ENCODE data around the gene MYO9B. TPM values are rescaled to one million over a fixed set of nuclear protein-coding genes. Genes with fewer than 3 reads are reported as not detected.

The MYO9B gene
- total RNA-seq, 1 experiment from 2014 or later, result 58.6 TPM

GRCh38 chr19:17035842-17036424 lies 39.6 kb upstream of the MYO9B start:
- H3K27ac Mint-ChIP-seq, result peak overlapping the region in 1 of 3 experiments; percentile 81; a peak in 2 of 7 replicates
- H3K23ac ChIP-seq (ENCODE audit: insufficient read length, low read depth, low read length), result no peak overlapping the region
- H3K9me3 Mint-ChIP-seq, result no peaks in the 10 kb centered on the region
- no peak overlapping the region; a peak in 1 of 5 replicates for H3K4me3 Mint-ChIP-seq
- TF ChIP-seq CTCF (conservative IDR thresholded peaks at IDR 0.05), result no peak
- H3T11ph ChIP-seq (ENCODE audit: low read length), result no peak overlapping the region
- no peaks in the 10 kb centered on the region for H3K79me1 ChIP-seq (ENCODE audit: insufficient read depth, low read depth, low read length, poor library complexity, severe bottlenecking)
- H3K14ac ChIP-seq (ENCODE audit: insufficient read depth, low read length), result no peak overlapping the region
- H2BK120ac ChIP-seq (ENCODE audit: low read depth, low read length, poor library complexity, severe bottlenecking), result no peak overlapping the region
- no peaks in the 10 kb centered on the region for H3K4me1 ChIP-seq (ENCODE audit: insufficient read depth, low read length)
- no peak overlapping the region for H2BK20ac ChIP-seq (ENCODE audit: low read depth, low read length, poor library complexity, severe bottlenecking)
- no peaks in the 10 kb centered on the region for H3K23me2 ChIP-seq (ENCODE audit: insufficient read length, low read depth, low read length, poor library complexity, severe bottlenecking)
- no peak overlapping the region for H4K91ac ChIP-seq (ENCODE audit: insufficient read length, low read depth, low read length)
- peaks cover 3% of the 10 kb centered on the region for H3K27me3 Mint-ChIP-seq (ENCODE audit: low read depth)
- no peaks in the 10 kb centered on the region for H3K4me1 Mint-ChIP-seq
- H2BK12ac ChIP-seq (ENCODE audit: insufficient read length, low read depth, low read length), result no peak overlapping the region
- H3K27me3 ChIP-seq (ENCODE audit: insufficient read depth, low read length), result no peaks in the 10 kb centered on the region
- no peak overlapping the region for H3K56ac ChIP-seq (ENCODE audit: insufficient read length, low read depth, low read length)
- H2AK5ac ChIP-seq (ENCODE audit: insufficient read length, low read length), result no peak overlapping the region
- H3K9ac ChIP-seq (ENCODE audit: extremely low read depth, insufficient read length, low read length), result no peak overlapping the region
- no peak overlapping the region for H4K5ac ChIP-seq (ENCODE audit: insufficient read length, low read depth, low read length)
- no peak overlapping the region for H3K18ac ChIP-seq (ENCODE audit: insufficient read length, low read depth, low read length)
- H3K27ac ChIP-seq (ENCODE audit: insufficient read length, low read depth, low read length), result no peak overlapping the region
- no peaks in the 10 kb centered on the region for H3K9me3 ChIP-seq (ENCODE audit: control insufficient read depth, low read depth, low read length)
- WGBS (ENCODE audit: extremely low coverage, insufficient read length, low lambda C conversion rate), result no CpG with 5 or more reads among the region's 15 CpGs
- no peaks in the 10 kb centered on the region for H3K36me3 Mint-ChIP-seq (ENCODE audit: insufficient read depth in 1 of 3, low read depth in 3 of 3)
- H3K4ac ChIP-seq (ENCODE audit: low read depth, low read length), result no peak overlapping the region
- no peak overlapping the region for H3K4me2 ChIP-seq (ENCODE audit: insufficient read depth, insufficient read length, low read length)
- no peak for DNase-seq
- no peak overlapping the region for H4K8ac ChIP-seq (replicated peaks; ENCODE audit: insufficient read length, low read depth, low read length)
- H2BK5ac ChIP-seq (ENCODE audit: insufficient read length, low read length), result no peak overlapping the region
- no peak overlapping the region for H2BK15ac ChIP-seq (ENCODE audit: low read depth, low read length)
- H4K20me1 ChIP-seq (ENCODE audit: control insufficient read depth, insufficient read depth, insufficient read length), result no peaks in the 10 kb centered on the region
- H2AFZ ChIP-seq (ENCODE audit: low read length), result no peak overlapping the region
- no peaks in the 10 kb centered on the region for H3K79me2 ChIP-seq (ENCODE audit: insufficient read depth, low read length)
